ENCODE results near the gene OPN1MW3.
"Not testable (repeated sequence)": the region's sequence is repeated elsewhere in the genome, so short reads cannot be mapped to it uniquely, and the experiment has no call there.

OPN1MW3 gene

DNA sequence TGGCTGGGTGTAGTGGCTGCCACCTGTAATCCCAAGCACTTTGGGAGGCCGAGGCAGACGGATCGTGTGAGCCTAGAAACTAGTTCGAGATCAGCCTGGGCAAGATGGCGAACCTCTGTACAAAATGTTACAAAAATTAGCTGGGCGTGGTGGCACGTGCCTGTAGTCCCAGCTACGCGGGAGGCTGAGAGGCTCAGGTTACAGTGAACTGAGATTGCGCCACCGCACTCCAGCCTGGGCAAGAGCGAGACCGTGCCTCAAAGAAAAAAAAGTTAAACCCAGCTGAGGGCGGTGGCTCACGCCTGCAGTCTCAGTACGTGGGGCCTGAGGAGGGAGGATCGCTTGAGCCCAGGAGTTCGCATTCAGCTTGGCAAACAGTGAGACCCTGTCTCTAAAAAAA is 39.3 kb downstream of the OPN1MW3 start:
- no peak overlapping the region for H3K4me3 ChIP-seq (ENCODE audit: low read length)
- H3K79me2 ChIP-seq (ENCODE audit: low read length) = no peaks in the 10 kb centered on the region
- H3K9ac ChIP-seq (ENCODE audit: low read length) = no peak overlapping the region
- DNase-seq = no peak
- H4K20me1 ChIP-seq (ENCODE audit: insufficient read depth, low read length) = no peaks in the 10 kb centered on the region
- H3K4me2 ChIP-seq (ENCODE audit: low read depth, low read length) = no peak overlapping the region
- no peaks in the 10 kb centered on the region for H3K9me2 ChIP-seq (replicated peaks; ENCODE audit: insufficient read depth, low read length)
- H2AFZ ChIP-seq (ENCODE audit: low read length) = no peak overlapping the region
- peaks cover 5% of the 10 kb centered on the region for H3F3A ChIP-seq (ENCODE audit: insufficient read depth, low read length)
- H3K27ac ChIP-seq (ENCODE audit: low read length) = no peak overlapping the region
- H3K27me3 ChIP-seq (replicated peaks; ENCODE audit: insufficient read depth, low read length) = no peaks in the 10 kb centered on the region
- peaks cover 4% of the 10 kb centered on the region; the same call in 1 of the 2 replicates for H3K4me1 ChIP-seq (ENCODE audit: low read length)
- H3K36me3 ChIP-seq (replicated peaks; ENCODE audit: insufficient read depth, low read length) = no peaks in the 10 kb centered on the region
- no peaks in the 10 kb centered on the region for H3K9me3 ChIP-seq (replicated peaks; ENCODE audit: insufficient read depth, low read length)
- TF ChIP-seq EZH2phosphoT487 (IDR thresholded peaks at IDR 0.05; ENCODE audit: low read length) (no peak), EZH2 (optimal IDR thresholded peaks at IDR 0.05; ENCODE audit: low read depth, low read length) (no peak)
- TF ChIP-seq, protein P1, sequence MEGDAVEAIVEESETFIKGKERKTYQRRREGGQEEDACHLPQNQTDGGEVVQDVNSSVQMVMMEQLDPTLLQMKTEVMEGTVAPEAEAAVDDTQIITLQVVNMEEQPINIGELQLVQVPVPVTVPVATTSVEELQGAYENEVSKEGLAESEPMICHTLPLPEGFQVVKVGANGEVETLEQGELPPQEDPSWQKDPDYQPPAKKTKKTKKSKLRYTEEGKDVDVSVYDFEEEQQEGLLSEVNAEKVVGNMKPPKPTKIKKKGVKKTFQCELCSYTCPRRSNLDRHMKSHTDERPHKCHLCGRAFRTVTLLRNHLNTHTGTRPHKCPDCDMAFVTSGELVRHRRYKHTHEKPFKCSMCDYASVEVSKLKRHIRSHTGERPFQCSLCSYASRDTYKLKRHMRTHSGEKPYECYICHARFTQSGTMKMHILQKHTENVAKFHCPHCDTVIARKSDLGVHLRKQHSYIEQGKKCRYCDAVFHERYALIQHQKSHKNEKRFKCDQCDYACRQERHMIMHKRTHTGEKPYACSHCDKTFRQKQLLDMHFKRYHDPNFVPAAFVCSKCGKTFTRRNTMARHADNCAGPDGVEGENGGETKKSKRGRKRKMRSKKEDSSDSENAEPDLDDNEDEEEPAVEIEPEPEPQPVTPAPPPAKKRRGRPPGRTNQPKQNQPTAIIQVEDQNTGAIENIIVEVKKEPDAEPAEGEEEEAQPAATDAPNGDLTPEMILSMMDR (IDR thresholded peaks at IDR 0.05; ENCODE audit: low read length) = no peak

DNA sequence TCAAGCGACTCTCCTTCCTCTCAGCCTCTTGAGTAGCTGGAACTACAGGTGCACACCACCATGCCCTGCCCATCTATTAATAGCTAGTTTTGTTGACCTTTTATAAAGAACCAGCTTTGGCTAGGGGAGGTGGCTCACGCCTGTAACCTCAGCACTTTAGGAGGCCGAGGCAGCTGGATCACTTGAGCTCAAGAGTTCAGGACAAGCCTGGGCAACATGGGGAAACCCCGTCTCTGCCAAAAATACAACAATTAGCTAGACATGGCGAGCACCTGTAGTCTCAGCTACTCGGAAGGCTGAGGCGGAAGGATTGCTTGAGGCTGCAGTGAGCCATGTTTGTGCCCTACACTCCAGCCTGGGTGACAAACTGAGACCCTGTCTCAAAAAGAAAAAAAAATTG is 40.9 kb downstream of the OPN1MW3 start:
- Histone ChIP-seq H3K9me3 (replicated peaks; ENCODE audit: insufficient read depth, low read length) (no peaks in the 10 kb centered on the region), H4K20me1 (ENCODE audit: insufficient read depth, low read length) (no peaks in the 10 kb centered on the region), H2AFZ (ENCODE audit: low read length) (peak overlapping the region; percentile 14; the same call in 1 of the 2 replicates), H3K9me2 (replicated peaks; ENCODE audit: insufficient read depth, low read length) (no peaks in the 10 kb centered on the region), H3K4me3 (ENCODE audit: low read length) (no peak overlapping the region), H3K79me2 (ENCODE audit: low read length) (no peaks in the 10 kb centered on the region), H3K27ac (ENCODE audit: low read length) (peak overlapping the region; percentile 71; the same call in 1 of the 2 replicates), H3K4me1 (ENCODE audit: low read length) (peaks cover 4% of the 10 kb centered on the region; the same call in 1 of the 2 replicates), H3K9ac (ENCODE audit: low read length) (no peak overlapping the region), H3K27me3 (replicated peaks; ENCODE audit: insufficient read depth, low read length) (no peaks in the 10 kb centered on the region), H3F3A (ENCODE audit: insufficient read depth, low read length) (peaks cover 5% of the 10 kb centered on the region), H3K4me2 (ENCODE audit: low read depth, low read length) (no peak overlapping the region), H3K36me3 (replicated peaks; ENCODE audit: insufficient read depth, low read length) (no peaks in the 10 kb centered on the region)
- peak; percentile 92 for DNase-seq
- TF ChIP-seq EZH2 (optimal IDR thresholded peaks at IDR 0.05; ENCODE audit: low read depth, low read length) (no peak), EZH2phosphoT487 (IDR thresholded peaks at IDR 0.05; ENCODE audit: low read length) (no peak)
- TF ChIP-seq, protein P1 (IDR thresholded peaks at IDR 0.05; ENCODE audit: low read length) = no peak

DNA sequence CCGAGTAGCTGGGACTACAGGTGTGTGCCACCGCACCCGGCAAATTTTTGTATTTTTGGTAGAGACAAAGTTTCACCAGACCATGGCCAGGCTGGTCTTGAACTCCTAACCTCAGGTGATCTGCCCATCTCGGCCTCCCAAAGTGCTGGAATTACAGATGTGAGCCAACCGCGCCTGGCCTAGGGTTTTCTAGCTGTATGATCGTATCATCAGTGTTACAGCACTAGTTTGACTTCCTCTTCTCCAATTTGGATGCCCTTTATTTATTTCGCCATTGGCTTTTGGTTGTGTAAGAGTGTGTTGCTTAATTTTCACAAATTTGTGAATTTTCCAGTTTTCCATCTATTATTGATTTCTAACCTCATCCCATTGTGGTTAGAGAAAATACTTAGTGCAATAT is 43.4 kb downstream of the OPN1MW3 start:
- H3K4me3 ChIP-seq (ENCODE audit: low read length) = no peak overlapping the region
- peaks cover 5% of the 10 kb centered on the region for H3F3A ChIP-seq (ENCODE audit: insufficient read depth, low read length)
- TF ChIP-seq, protein P1 (IDR thresholded peaks at IDR 0.05; ENCODE audit: low read length) = no peak
- TF ChIP-seq EZH2 (optimal IDR thresholded peaks at IDR 0.05; ENCODE audit: low read depth, low read length) = no peak
- no peak for TF ChIP-seq EZH2phosphoT487 (IDR thresholded peaks at IDR 0.05; ENCODE audit: low read length)
- H4K20me1 ChIP-seq (ENCODE audit: insufficient read depth, low read length) = no peaks in the 10 kb centered on the region
- H3K9me2 ChIP-seq (replicated peaks; ENCODE audit: insufficient read depth, low read length) = no peaks in the 10 kb centered on the region
- no peak overlapping the region for H3K4me2 ChIP-seq (ENCODE audit: low read depth, low read length)
- no peaks in the 10 kb centered on the region for H3K9me3 ChIP-seq (replicated peaks; ENCODE audit: insufficient read depth, low read length)
- no peak for DNase-seq
- H2AFZ ChIP-seq (ENCODE audit: low read length) = no peak overlapping the region
- H3K79me2 ChIP-seq (ENCODE audit: low read length) = no peaks in the 10 kb centered on the region
- peaks cover 4% of the 10 kb centered on the region; the same call in 1 of the 2 replicates for H3K4me1 ChIP-seq (ENCODE audit: low read length)
- no peak overlapping the region for H3K27ac ChIP-seq (ENCODE audit: low read length)
- no peak overlapping the region for H3K9ac ChIP-seq (ENCODE audit: low read length)
- H3K36me3 ChIP-seq (replicated peaks; ENCODE audit: insufficient read depth, low read length) = no peaks in the 10 kb centered on the region
- H3K27me3 ChIP-seq (replicated peaks; ENCODE audit: insufficient read depth, low read length) = no peaks in the 10 kb centered on the region

DNA sequence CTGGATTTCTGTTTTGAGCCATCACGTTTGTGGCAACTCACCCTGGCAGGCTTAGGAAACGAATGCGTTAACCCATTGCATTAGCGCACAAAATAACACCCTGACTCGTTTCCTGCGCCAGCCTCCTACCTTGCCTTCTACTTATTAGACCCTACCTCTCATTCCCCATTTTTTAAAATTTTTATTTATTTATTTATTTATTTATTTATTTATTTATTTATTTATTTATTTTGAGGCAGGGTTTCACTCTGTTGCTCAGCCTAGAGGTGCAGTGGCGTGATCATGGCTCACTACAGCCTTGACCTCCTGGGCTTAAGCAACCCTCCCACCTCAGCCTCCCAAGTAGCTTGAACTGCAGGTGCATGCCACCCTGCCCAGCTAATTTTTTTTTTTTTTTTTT is 45.6 kb downstream of the OPN1MW3 start:
- H2AFZ ChIP-seq (ENCODE audit: low read length); H3K9me3 ChIP-seq (replicated peaks; ENCODE audit: insufficient read depth, low read length); H3K9me2 ChIP-seq (replicated peaks; ENCODE audit: insufficient read depth, low read length); H3K4me3 ChIP-seq (ENCODE audit: low read length); H3K4me2 ChIP-seq (ENCODE audit: low read depth, low read length); H3K27ac ChIP-seq (ENCODE audit: low read length); H3K9ac ChIP-seq (ENCODE audit: low read length); H3F3A ChIP-seq (ENCODE audit: insufficient read depth, low read length); H3K4me1 ChIP-seq (ENCODE audit: low read length); H3K79me2 ChIP-seq (ENCODE audit: low read length); H3K27me3 ChIP-seq (replicated peaks; ENCODE audit: insufficient read depth, low read length); H4K20me1 ChIP-seq (ENCODE audit: insufficient read depth, low read length); DNase-seq; H3K36me3 ChIP-seq (replicated peaks; ENCODE audit: insufficient read depth, low read length): not testable (repeated sequence)

All from MM.1S (cell line).